GM21367 (cell line): ENCODE data around the gene TXNL4A.

ENCODE experiments used
- ATAC-seq: cut with Tn5 transposase; IDR thresholded peaks from one replicate; pipeline ENCODE4 v1.9.1; 2021; ENCODE audit not compliant: unreplicated experiment

The TXNL4A gene

GRCh38 chr18:79949697-79950487, 38.5 kb downstream of the TXNL4A start:
- no peak for ATAC-seq

- ATAC-seq = no peak
These were observed 39.5 kb downstream of the TXNL4A start for GRCh38 chr18:79948719-79949411.

- ATAC-seq = no peak
These were observed 40.3 kb downstream of the TXNL4A start for GRCh38 chr18:79947881-79948610.

GRCh38 chr18:79947054-79947755, 41.2 kb downstream of the TXNL4A start:
- no peak for ATAC-seq

GRCh38 chr18:79945118-79946042, 43.0 kb downstream of the TXNL4A start:
- ATAC-seq = no peak

GRCh38 chr18:79944746-79945117, 43.6 kb downstream of the TXNL4A start:
- ATAC-seq = no peak

- no peak for ATAC-seq
These were observed 44.1 kb downstream of the TXNL4A start for GRCh38 chr18:79944126-79944731.

- ATAC-seq = no peak
These were observed 44.7 kb downstream of the TXNL4A start for GRCh38 chr18:79943608-79944125.

- no peak for ATAC-seq
These were observed 45.4 kb downstream of the TXNL4A start for GRCh38 chr18:79942786-79943607.

- no peak for ATAC-seq
These were observed 46.2 kb downstream of the TXNL4A start for GRCh38 chr18:79942211-79942610.

GRCh38 chr18:79941473-79942119, 46.8 kb downstream of the TXNL4A start:
- ATAC-seq = no peak

GRCh38 chr18:79940814-79941472, 47.4 kb downstream of the TXNL4A start:
- ATAC-seq = no peak

GRCh38 chr18:79940126-79940813, 48.1 kb downstream of the TXNL4A start:
- ATAC-seq = no peak

GRCh38 chr18:79939096-79939495, 49.3 kb downstream of the TXNL4A start:
- no peak for ATAC-seq

- no peak for ATAC-seq
These were observed 50.2 kb downstream of the TXNL4A start for GRCh38 chr18:79938196-79938595.

- ATAC-seq = no peak
These were observed 51.1 kb downstream of the TXNL4A start for GRCh38 chr18:79937103-79937860.
